ENCODE results near the gene PPP1R10.

- TF ChIP-seq CTCF (IDR thresholded peaks at IDR 0.05) = no peak
- TF ChIP-seq POLR2A (IDR thresholded peaks at IDR 0.05) = no peak
Observed at GRCh38 chr6:30615219-30615957, 1.7 kb downstream of the PPP1R10 start.

Data from heart left ventricle (tissue), 13 donors.